Measurements from ENCODE around the gene METTL5. TPM values are rescaled to one million over a fixed set of nuclear protein-coding genes. Genes with fewer than 3 reads are reported as not detected.
"Not testable (repeated sequence)": the region's sequence is repeated elsewhere in the genome, so short reads cannot be mapped to it uniquely, and the experiment has no call there.

The METTL5 gene
- 100 to 1,000 TPM in 1 of 2 donors, 10 to 100 TPM in 1; 76.1 to 102 TPM for total RNA-seq
- polyA plus RNA-seq (2013, experiment 1 of 2) = 76.9 TPM
- 85.6 TPM for polyA plus RNA-seq (2013, experiment 2 of 2)
- long read RNA-seq, experiment 1, transcript METTL5-206 (8 exons, 880 nt) = major isoform, 36 of 81 reads
- long read RNA-seq, experiment 1, transcript METTL5-203 (8 exons, 800 nt) = minor isoform, 5 of 81 reads
- long read RNA-seq, experiment 1, transcript METTL5-201 (7 exons, 1,010 nt) = minor isoform, 14 of 81 reads
- long read RNA-seq, experiment 1, partial matches to known transcripts = 9 of 81 reads
- long read RNA-seq, experiment 1, other reads (novel, unspliced or antisense) = 16 of 81 reads
- long read RNA-seq, experiment 2, transcript METTL5-206 (8 exons, 880 nt) = major isoform, 51 of 99 reads
- long read RNA-seq, experiment 2, transcript METTL5-201 (7 exons, 1,010 nt) = minor isoform, 11 of 99 reads
- long read RNA-seq, experiment 2, transcript METTL5-203 (8 exons, 800 nt) = minor isoform, 30 of 99 reads
- long read RNA-seq, experiment 2, partial matches to known transcripts = 2 of 99 reads
- long read RNA-seq, experiment 2, other reads (novel, unspliced or antisense) = 5 of 99 reads
- long read RNA-seq, experiment 3, transcript METTL5-203 (8 exons, 800 nt) = minor isoform, 8 of 48 reads
- long read RNA-seq, experiment 3, transcript METTL5-206 (8 exons, 880 nt) = major isoform, 25 of 48 reads
- long read RNA-seq, experiment 3, transcript METTL5-201 (7 exons, 1,010 nt) = minor isoform, 5 of 48 reads
- long read RNA-seq, experiment 3, partial matches to known transcripts = 4 of 48 reads
- long read RNA-seq, experiment 3, other reads (novel, unspliced or antisense) = 6 of 48 reads
- long read RNA-seq, experiment 4, transcript METTL5-203 (8 exons, 800 nt) = minor isoform, 36 of 248 reads
- long read RNA-seq, experiment 4, transcript METTL5-206 (8 exons, 880 nt) = major isoform, 173 of 248 reads
- long read RNA-seq, experiment 4, transcript METTL5-201 (7 exons, 1,010 nt) = minor isoform, 18 of 248 reads
- long read RNA-seq, experiment 4, partial matches to known transcripts = 4 of 248 reads
- long read RNA-seq, experiment 4, other reads (novel, unspliced or antisense) = 15 of 248 reads

- 6 to 10% methylated on average over 12 to 61 of the region's 61 CpGs for WGBS, 2 experiments (ENCODE audit: insufficient coverage in 1 of 2, insufficient read length in 1 of 2)
- Histone ChIP-seq H3K4me1 (ENCODE audit: control insufficient read depth, insufficient read depth, low read length) (no peaks in the 10 kb centered on the region), H3K27ac (ENCODE audit: low read depth, low read length) (no peak within 1 kb of the TSS), H3K4me3 (ENCODE audit: low read length) (peak within 1 kb of the TSS; percentile 92), H3K27me3 (ENCODE audit: control insufficient read depth, insufficient read depth, low read length, poor library complexity, severe bottlenecking) (no peaks in the 10 kb centered on the region), H3K9ac (ENCODE audit: extremely low read depth, low read length, poor library complexity, severe bottlenecking) (peak within 1 kb of the TSS; percentile 58), H3K36me3 (ENCODE audit: control insufficient read depth, insufficient read depth, low read length) (peaks cover 22% of the 10 kb centered on the region), H3K9me3 (ENCODE audit: control insufficient read depth, low read length) (no peaks in the 10 kb centered on the region)
- H3K27ac Mint-ChIP-seq = peak within 1 kb of the TSS; percentile 59
- H3K4me3 Mint-ChIP-seq = peak within 1 kb of the TSS; percentile 86
- peaks cover 21% of the 10 kb centered on the region for H3K36me3 Mint-ChIP-seq (ENCODE audit: low read depth)
- DNase-seq = peak; percentile 95
- no peaks in the 10 kb centered on the region for H3K9me3 Mint-ChIP-seq
- peak; percentile 99 for TF ChIP-seq CTCF (conservative IDR thresholded peaks at IDR 0.05)
- H3K4me1 Mint-ChIP-seq = peaks cover 14% of the 10 kb centered on the region
- H3K27me3 Mint-ChIP-seq (ENCODE audit: insufficient read depth) = peaks cover 4% of the 10 kb centered on the region
These were observed at the start of gene METTL5 for GRCh38 chr2:169824373-169825333. METTL5 (minus strand) TSS chr2:169824905; CDS start chr2:169824597, 308 bp downstream.

- H3K4me3 ChIP-seq (ENCODE audit: low read length) = no peak overlapping the region
- H3K36me3 ChIP-seq (ENCODE audit: control insufficient read depth, insufficient read depth, low read length) = no peaks in the 10 kb centered on the region
- Mint-ChIP-seq H3K36me3 (ENCODE audit: low read depth) (peaks cover 16% of the 10 kb centered on the region), H3K27ac (no peak overlapping the region), H3K4me3 (no peak overlapping the region), H3K4me1 (no peaks in the 10 kb centered on the region), H3K27me3 (ENCODE audit: insufficient read depth) (no peaks in the 10 kb centered on the region), H3K9me3 (no peaks in the 10 kb centered on the region)
- WGBS, 2 experiments (ENCODE audit: insufficient coverage in 1 of 2, insufficient read length in 1 of 2) = no CpG with 5 or more reads among the region's 1 CpG
- TF ChIP-seq CTCF (conservative IDR thresholded peaks at IDR 0.05) = no peak
- no peaks in the 10 kb centered on the region for H3K9me3 ChIP-seq (ENCODE audit: control insufficient read depth, low read length)
- H3K27me3 ChIP-seq (ENCODE audit: control insufficient read depth, insufficient read depth, low read length, poor library complexity, severe bottlenecking) = no peaks in the 10 kb centered on the region
- H3K4me1 ChIP-seq (ENCODE audit: control insufficient read depth, insufficient read depth, low read length) = no peaks in the 10 kb centered on the region
- H3K27ac ChIP-seq (ENCODE audit: low read depth, low read length) = no peak overlapping the region
- no peak overlapping the region for H3K9ac ChIP-seq (ENCODE audit: extremely low read depth, low read length, poor library complexity, severe bottlenecking)
- no peak for DNase-seq
These were observed 47.3 kb upstream of the METTL5 start for GRCh38 chr2:169871994-169872393.

- not testable (repeated sequence) for H3K27me3 Mint-ChIP-seq (ENCODE audit: insufficient read depth); H3K9me3 Mint-ChIP-seq; H3K4me1 Mint-ChIP-seq
These were observed 46.7 kb upstream of the METTL5 start for GRCh38 chr2:169871369-169871768.

More at GRCh38 chr2:169871369-169871768, 46.7 kb upstream of the METTL5 start:
- not testable (repeated sequence) for H3K4me1 ChIP-seq (ENCODE audit: control insufficient read depth, insufficient read depth, low read length); H3K4me3 ChIP-seq (ENCODE audit: low read length); H3K27me3 ChIP-seq (ENCODE audit: control insufficient read depth, insufficient read depth, low read length, poor library complexity, severe bottlenecking); H3K4me3 Mint-ChIP-seq; H3K9ac ChIP-seq (ENCODE audit: extremely low read depth, low read length, poor library complexity, severe bottlenecking); DNase-seq; H3K36me3 ChIP-seq (ENCODE audit: control insufficient read depth, insufficient read depth, low read length); H3K9me3 ChIP-seq (ENCODE audit: control insufficient read depth, low read length); H3K27ac Mint-ChIP-seq; H3K27ac ChIP-seq (ENCODE audit: low read depth, low read length)
- WGBS, 2 experiments (ENCODE audit: insufficient coverage in 1 of 2, insufficient read length in 1 of 2) = 86 to 100% methylated on average over 1 to 8 of the region's 9 CpGs
- peaks cover 10% of the 10 kb centered on the region for H3K36me3 Mint-ChIP-seq (ENCODE audit: low read depth)

Measured in endodermal cell (in vitro differentiated cells).